Fibroblast of villous mesenchyme (primary cell): ENCODE measurements around the gene BEST1. TPM values are rescaled to one million over a fixed set of nuclear protein-coding genes. Genes with fewer than 3 reads are reported as not detected.
A peak's percentile ranks its signal among the peaks of the same experiment; 100 is the strongest.

Experiments used
- DNase-seq: peaks from one replicate; pipeline ENCODE4 v3.0.0-alpha.2; 2010; ENCODE audit warnings: low read depth
- H3K4me3 ChIP-seq: 2 replicates; pipeline ENCODE4 v1.5.1; 2011; ENCODE audit warnings: low read depth, mild to moderate bottlenecking, low read length
- CTCF ChIP-seq: IDR thresholded peaks from 2 replicates; pipeline ENCODE4 v1.5.1; 2012; ENCODE audit warnings: low read depth, mild to moderate bottlenecking, low read length; ENCODE audit not compliant: insufficient read depth
- total RNA-seq: library from RNA; depleted of rRNA; stranded (reverse); fragments of >200 nt; gene quantifications from 2 replicates; pipeline ENCODE4 v1.2.3, GENCODE V29; 2012

The BEST1 gene
- total RNA-seq, 1 donor: 3.0 TPM

- no peak for DNase-seq
- TF ChIP-seq CTCF: no peak
- peak overlapping the region; percentile 61 for H3K4me3 ChIP-seq
Observed at GRCh38 chr11:61916737-61917333, 33.3 kb upstream of the BEST1 start.

- DNase-seq: peak; percentile 50
- TF ChIP-seq CTCF: no peak
- peak within 1 kb of the TSS; percentile 61 for H3K4me3 ChIP-seq
Observed at GRCh38 chr11:61917334-61918109, 32.6 kb upstream of the BEST1 start, which contains the start of gene RAB3IL1. TSS of gene RAB3IL1 (minus strand) at chr11:61917566. CDS start at chr11:61917367, 199 bp downstream.

- TF ChIP-seq CTCF: no peak
- DNase-seq: no peak
- no peak overlapping the region for H3K4me3 ChIP-seq
Observed at GRCh38 chr11:61918251-61918937, 31.8 kb upstream of the BEST1 start.

GRCh38 chr11:61918938-61919704 is 31.0 kb upstream of the BEST1 start:
- H3K4me3 ChIP-seq: no peak overlapping the region
- TF ChIP-seq CTCF: no peak
- DNase-seq: no peak

GRCh38 chr11:61919705-61920631 is 30.2 kb upstream of the BEST1 start:
- DNase-seq: no peak
- TF ChIP-seq CTCF: no peak
- H3K4me3 ChIP-seq: no peak overlapping the region
